Left lung (tissue), 10 donors: ENCODE results near the gene FOXI1. TPM values are rescaled to one million over a fixed set of nuclear protein-coding genes. Genes with fewer than 3 reads are reported as not detected.

ENCODE experiments used
- ATAC-seq: fragments of 200-7000 bp; cut with Tn5 transposase; one replicate; pipeline ENCODE4 v1.9.1; 2020; ENCODE audit warnings: moderate library complexity
- DNase-seq, 4 donors: peaks; one replicate each; pipeline ENCODE4 v3.0.0-alpha.2; 2013 to 2020
- H3K27ac ChIP-seq, 2 donors: fragments of 200-600 bp; sonication (generic) in 1 of 2; one replicate each; pipeline versions ENCODE4 v1.5.0 to v1.8.0; 2020 to 2021
- H3K27me3 ChIP-seq, 2 donors: fragments of 200-600 bp; sonication (generic) in 1 of 2; one replicate each; pipeline versions ENCODE4 v1.5.0 to v1.8.0; 2020 to 2021
- H3K36me3 ChIP-seq, 2 donors: fragments of 200-600 bp; sonication (generic) in 1 of 2; one replicate each; pipeline versions ENCODE4 v1.5.0 to v1.8.0; 2020 to 2021
- H3K4me1 ChIP-seq, 2 donors: fragments of 200-600 bp; one replicate each; pipeline ENCODE4 v1.8.0; 2021
- H3K4me3 ChIP-seq, 2 donors: fragments of 200-600 bp; sonication (generic) in 1 of 2; one replicate each; pipeline versions ENCODE4 v1.5.0 to v1.8.0; 2020 to 2021; ENCODE audit warnings: mild to moderate bottlenecking in 1 of 2
- H3K9me3 ChIP-seq, 2 donors: fragments of 200-600 bp; sonication (generic) in 1 of 2; one replicate each; pipeline versions ENCODE4 v1.5.0 to v1.8.0; 2020 to 2021
- CTCF ChIP-seq, 2 donors: fragments of 200-600 bp; sonication (generic) in 1 of 2; IDR thresholded peaks; one replicate each; pipeline versions ENCODE4 v1.5.0 to v1.8.0; 2021; ENCODE audit warnings: antibody characterized with exemption in 2 of 2
- intact Hi-C, 2 donors: fragments of 100-400 bp; cut with DNase I; formaldehyde crosslinking; loops; one replicate each; pipeline versions ENCODE4 v1.11.2 to v1.14.2; 2022
- polyA plus RNA-seq, 6 donors: library from polyadenylated mRNA; unstranded; fragments of 120-200 nt; gene quantifications; one replicate each; pipeline ENCODE4 v1.2.1, GENCODE V29; 2013; ENCODE audit not compliant: insufficient read length in 6 of 6
- total RNA-seq, 2 donors: library from RNA; stranded (reverse); fragmentation: NEBNext Ultra II Directional; extraction: Animal tissue kit (Norgen Biotek cat#: 25700); gene quantifications; one replicate each; pipeline ENCODE4 v1.2.1, GENCODE V29; 2021
- donor health status: DM: no; HTN: yes; CAD: no.
- donor health status: DM: no; HTN: no; CAD: no.

FOXI1 gene
- total and polyA plus RNA-seq, 8 donors = 0.07 to 0.09 TPM; not detected in 6

- DNase-seq = no peak
- intact Hi-C loops = no loop called here
Measured at GRCh38 chr5:170067152-170067551, 38.5 kb upstream of the FOXI1 start.

GRCh38 chr5:170067574-170068170 lies 38.0 kb upstream of the FOXI1 start:
- ATAC-seq = no peak
- H3K27me3 ChIP-seq = no peaks in the 10 kb centered on the region

More at GRCh38 chr5:170067152-170067551, 38.5 kb upstream of the FOXI1 start:
- Histone ChIP-seq H3K4me1 (no peaks in the 10 kb centered on the region), H3K36me3 (peaks cover 0 to 59% of the 10 kb centered on the region in 2 donors), H3K9me3 (no peaks in the 10 kb centered on the region), H3K27ac (no peak overlapping the region), H3K4me3 (no peak overlapping the region), H3K27me3 (no peaks in the 10 kb centered on the region)
- ATAC-seq = no peak
- TF ChIP-seq CTCF (IDR thresholded peaks at IDR 0.05) = no peak

DNA sequence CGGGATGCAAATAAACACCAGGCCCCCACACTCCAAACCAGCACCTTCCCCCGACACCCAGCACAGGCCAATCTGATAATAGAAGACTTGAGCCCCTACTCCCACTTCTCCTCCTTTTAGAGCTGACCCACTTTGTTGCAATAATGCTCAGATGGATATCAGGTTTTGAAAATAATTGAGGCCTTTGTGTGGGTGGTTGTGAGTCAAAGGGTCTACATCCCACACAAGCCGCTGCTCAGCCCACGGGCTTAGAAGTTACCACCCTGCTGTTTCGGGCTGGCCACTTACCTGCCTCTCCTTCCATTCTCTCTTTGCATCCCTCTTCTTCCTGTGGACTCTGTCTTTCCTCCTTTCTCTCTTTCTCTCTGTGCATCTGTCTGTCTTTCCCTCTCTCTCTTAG lies 36.2 kb upstream of the FOXI1 start:
- DNase-seq (no peak), ATAC-seq (no peak)
- Histone ChIP-seq H3K36me3 (peaks cover 0 to 47% of the 10 kb centered on the region in 2 donors), H3K4me3 (no peak overlapping the region), H3K27me3 (no peaks in the 10 kb centered on the region), H3K27ac (no peak overlapping the region), H3K4me1 (no peaks in the 10 kb centered on the region), H3K9me3 (no peaks in the 10 kb centered on the region)
- intact Hi-C loops = no loop called here
- TF ChIP-seq CTCF (IDR thresholded peaks at IDR 0.05) = no peak

More at GRCh38 chr5:170067574-170068170, 38.0 kb upstream of the FOXI1 start:
- no peak for TF ChIP-seq CTCF (IDR thresholded peaks at IDR 0.05)
- H3K27ac ChIP-seq = no peak overlapping the region
- no peak overlapping the region for H3K4me3 ChIP-seq
- H3K36me3 ChIP-seq = peaks cover 0 to 53% of the 10 kb centered on the region in 2 donors
- H3K4me1 ChIP-seq = no peaks in the 10 kb centered on the region
- intact Hi-C loops = no loop called here
- DNase-seq = no peak
- no peaks in the 10 kb centered on the region for H3K9me3 ChIP-seq

DNA sequence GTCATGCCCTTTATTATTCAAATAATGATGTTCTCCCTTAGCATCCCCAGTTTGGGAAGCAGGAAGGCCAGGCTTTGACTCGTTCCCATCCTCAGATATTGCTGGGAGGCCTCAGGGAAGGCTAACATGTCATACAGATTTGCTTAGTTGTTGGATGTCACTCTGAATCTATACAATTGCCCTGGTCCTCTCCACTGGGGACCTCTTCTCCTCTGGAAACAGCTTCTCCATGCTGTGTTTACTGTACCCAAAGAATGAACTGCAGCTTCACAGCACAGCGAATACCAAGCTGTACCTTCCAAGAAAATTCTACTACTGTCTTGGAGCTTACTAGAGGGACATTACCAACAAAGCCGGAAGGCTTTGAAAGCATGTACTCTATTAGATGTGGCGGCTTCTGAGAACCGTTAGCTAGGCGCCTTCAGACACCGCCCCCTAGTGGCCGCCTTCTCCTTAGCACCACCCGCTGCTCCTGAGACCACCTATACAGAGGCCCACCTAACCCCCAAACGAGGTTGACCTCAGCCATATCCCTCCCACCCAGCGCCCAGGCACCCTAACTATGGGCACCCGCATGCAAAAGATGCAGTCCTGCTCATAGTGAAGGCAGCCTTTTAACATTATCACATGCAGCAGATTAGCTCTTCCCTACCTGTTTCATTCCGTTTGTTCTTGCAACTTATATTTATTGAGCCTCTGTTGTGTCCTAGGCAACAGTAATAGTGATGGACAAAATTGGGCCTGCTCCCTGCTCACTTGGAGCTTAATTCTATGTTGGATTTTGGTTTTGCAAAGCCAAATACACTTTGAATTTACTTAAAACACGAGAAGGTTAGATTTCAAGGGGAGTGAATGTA lies 34.9 kb upstream of the FOXI1 start:
- peak; percentile 44 to 70 for TF ChIP-seq CTCF (IDR thresholded peaks at IDR 0.05)
- Histone ChIP-seq H3K4me1 (no peaks in the 10 kb centered on the region), H3K4me3 (no peak overlapping the region), H3K27ac (no peak overlapping the region), H3K27me3 (no peaks in the 10 kb centered on the region), H3K36me3 (peaks cover 0 to 60% of the 10 kb centered on the region in 2 donors), H3K9me3 (no peaks in the 10 kb centered on the region)
- DNase-seq (peak in 3 of 4 donors; percentile 23 to 53 (median 38)), ATAC-seq (peak; percentile 85)
- intact Hi-C loops = no loop called here

DNA sequence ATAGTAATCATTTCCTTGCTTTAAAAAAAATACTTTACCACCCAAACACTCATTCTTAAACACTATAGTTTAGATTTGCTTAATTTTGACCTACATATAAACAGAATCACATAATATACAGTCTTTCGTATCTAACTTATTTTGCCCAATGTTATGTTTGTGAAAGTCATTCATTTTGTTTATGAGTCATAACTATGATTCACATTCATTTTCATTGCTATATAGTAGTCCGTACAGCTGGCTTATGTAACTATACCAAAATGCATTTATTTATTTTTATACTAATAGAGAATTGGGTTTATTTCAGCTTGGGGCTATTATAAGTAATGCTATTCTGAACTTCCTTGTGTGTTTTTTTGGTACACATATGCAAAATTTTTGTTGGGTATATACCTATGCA lies 33.9 kb upstream of the FOXI1 start:
- H3K9me3 ChIP-seq = no peaks in the 10 kb centered on the region
- no peak overlapping the region for H3K27ac ChIP-seq
- no peak for ATAC-seq
- no peaks in the 10 kb centered on the region for H3K27me3 ChIP-seq
- intact Hi-C loops = no loop called here
- H3K4me3 ChIP-seq = no peak overlapping the region
- no peaks in the 10 kb centered on the region for H3K4me1 ChIP-seq
- DNase-seq = no peak
- no peak for TF ChIP-seq CTCF (IDR thresholded peaks at IDR 0.05)
- H3K36me3 ChIP-seq = peaks cover 0 to 66% of the 10 kb centered on the region in 2 donors
